Right ventricle myocardium inferior (tissue), 1 donor: ENCODE measurements around the gene PCED1B. TPM values are rescaled to one million over a fixed set of nuclear protein-coding genes. Genes with fewer than 3 reads are reported as not detected.
"Not testable (repeated sequence)": the region's sequence is repeated elsewhere in the genome, so short reads cannot be mapped to it uniquely, and the experiment has no call there.

Experiments
- ATAC-seq: fragments of 200-7000 bp; cut with Tn5 transposase; one replicate; pipeline ENCODE4 v1.9.1; 2020; ENCODE audit warnings: mild to moderate bottlenecking, moderate library complexity
- DNase-seq: peaks from one replicate; pipeline ENCODE4 v3.0.0; 2021; ENCODE audit errors: missing footprints
- intact Hi-C: fragments of 100-400 bp; cut with DNase I; formaldehyde crosslinking; loops from one replicate; pipeline ENCODE4 v1.11.0; 2022
- long read RNA-seq: library from polyadenylated mRNA; unstranded; transcript quantifications from one replicate; pipeline ENCODE4 v2.0.0, GENCODE V29; 2021
- total RNA-seq: library from RNA; stranded (reverse); fragmentation: NEBNext Ultra II Directional; extraction: Animal tissue kit (Norgen Biotek cat#: 25700); gene quantifications from one replicate; pipeline ENCODE4 v1.2.1, GENCODE V29; 2021
- donor health status: DM: no; HTN: yes; CAD: no; lungs with severe emphysema.

PCED1B gene, protein sequence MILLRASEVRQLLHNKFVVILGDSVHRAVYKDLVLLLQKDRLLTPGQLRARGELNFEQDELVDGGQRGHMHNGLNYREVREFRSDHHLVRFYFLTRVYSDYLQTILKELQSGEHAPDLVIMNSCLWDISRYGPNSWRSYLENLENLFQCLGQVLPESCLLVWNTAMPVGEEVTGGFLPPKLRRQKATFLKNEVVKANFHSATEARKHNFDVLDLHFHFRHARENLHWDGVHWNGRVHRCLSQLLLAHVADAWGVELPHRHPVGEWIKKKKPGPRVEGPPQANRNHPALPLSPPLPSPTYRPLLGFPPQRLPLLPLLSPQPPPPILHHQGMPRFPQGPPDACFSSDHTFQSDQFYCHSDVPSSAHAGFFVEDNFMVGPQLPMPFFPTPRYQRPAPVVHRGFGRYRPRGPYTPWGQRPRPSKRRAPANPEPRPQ
- total RNA-seq = 0.89 TPM
- long read RNA-seq = 0 reads

DNA sequence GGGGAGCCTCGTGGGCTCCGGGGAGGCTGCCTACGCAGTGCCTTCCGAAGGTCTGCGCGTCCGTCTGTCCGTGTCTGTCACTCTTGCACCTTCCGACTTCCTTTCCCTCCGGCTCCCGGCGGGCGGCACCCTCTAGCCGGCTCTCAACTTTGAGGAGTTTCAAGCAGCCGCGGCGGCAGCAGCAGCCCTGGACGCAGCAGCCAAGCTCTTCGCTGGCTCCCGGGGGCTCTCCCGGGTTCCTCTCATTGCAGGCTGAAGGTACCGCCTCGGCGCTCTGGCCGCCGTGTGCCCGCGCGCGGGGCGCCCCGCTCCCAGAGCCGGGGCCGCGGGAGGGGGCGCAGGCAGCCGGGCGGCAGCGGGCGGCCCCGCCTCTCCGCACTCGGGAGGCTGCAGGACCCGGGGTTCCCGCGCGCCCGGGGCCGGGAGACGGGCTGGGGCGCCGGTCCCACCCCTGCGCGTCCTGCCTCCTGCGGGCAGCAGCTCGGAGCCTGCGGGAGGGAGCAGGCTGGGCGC, at the start of gene PCED1B, which contains the start of gene AMIGO2:
TSS of gene PCED1B (plus strand) at position 154 of the 513 bp plus-strand sequence. CDS start 155,443 bp downstream, outside the sequence.
TSS of gene AMIGO2 (minus strand) at position 492 of the 513 bp plus-strand sequence. CDS start 957 bp downstream, outside the sequence.
- DNase-seq (peak; percentile 85), ATAC-seq (peak; percentile 82)
- intact Hi-C loops = loop anchor here (10.0 kb wide), 1 partner anchor 315 kb away; no protein-coding TSS in a partner anchor

DNA sequence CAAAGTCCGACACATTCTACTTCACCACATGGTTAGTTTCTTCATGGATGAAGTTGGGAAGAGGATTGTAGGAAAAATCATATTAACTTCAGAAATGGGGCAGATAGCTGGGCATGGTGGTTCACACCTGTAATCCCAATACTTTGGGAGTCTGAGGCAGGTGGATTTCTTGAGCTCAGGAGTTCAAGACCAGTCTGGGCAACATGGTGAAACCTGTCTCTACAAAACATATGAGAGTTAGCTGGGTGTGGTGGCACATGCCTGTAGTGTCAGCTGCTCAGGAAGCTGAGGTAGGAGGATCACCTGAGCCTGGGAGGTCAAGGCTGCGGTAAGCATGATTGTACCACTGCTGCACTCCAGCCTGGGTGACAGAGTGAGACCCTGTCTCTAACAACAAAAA, 49.5 kb upstream of the PCED1B start:
- intact Hi-C loops = loop anchor here (5.0 to 10.0 kb wide), 4 partner anchors 85 to 657 kb away; no protein-coding TSS in a partner anchor
- DNase-seq (no peak), ATAC-seq (no peak)

DNA sequence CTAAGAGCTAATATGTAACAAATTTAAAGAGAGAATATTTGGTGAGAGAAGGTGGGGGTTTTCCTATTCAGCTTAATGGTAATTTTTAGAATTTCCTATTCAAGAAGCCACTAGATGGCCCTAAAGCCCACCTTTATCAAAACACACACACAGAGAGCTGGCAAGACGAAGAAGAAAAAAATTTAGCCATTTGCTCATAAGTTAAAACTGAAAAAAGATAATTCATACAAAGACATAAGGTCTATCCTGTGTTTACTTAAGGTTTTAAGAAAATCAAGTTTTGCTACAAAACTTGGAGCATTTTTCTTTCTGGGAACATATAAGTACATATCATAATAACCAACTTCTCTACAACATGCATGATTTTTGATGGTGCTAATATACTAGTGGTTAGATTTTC, 46.8 kb upstream of the PCED1B start:
- no peak for DNase-seq
- peak; percentile 67 for ATAC-seq
- intact Hi-C loops = loop anchor here (5.0 kb wide), 3 partner anchors 275 to 655 kb away; no protein-coding TSS in a partner anchor

- no peak for DNase-seq
- ATAC-seq = peak; percentile 95
- intact Hi-C loops = loop anchor here (5.0 kb wide), 3 partner anchors 274 to 654 kb away; no protein-coding TSS in a partner anchor
These were observed 46.3 kb upstream of the PCED1B start for GRCh38 chr12:47033081-47033480.

- ATAC-seq = no peak
- DNase-seq = no peak
- intact Hi-C loops = loop anchor here (5.0 kb wide), 3 partner anchors 273 to 653 kb away; no protein-coding TSS in a partner anchor
These were observed 45.4 kb upstream of the PCED1B start for GRCh38 chr12:47033789-47034555.

GRCh38 chr12:47034661-47035060, 44.8 kb upstream of the PCED1B start:
- DNase-seq (no peak), ATAC-seq (no peak)
- intact Hi-C loops = loop anchor here (5.0 kb wide), 3 partner anchors 273 to 653 kb away; no protein-coding TSS in a partner anchor

DNA sequence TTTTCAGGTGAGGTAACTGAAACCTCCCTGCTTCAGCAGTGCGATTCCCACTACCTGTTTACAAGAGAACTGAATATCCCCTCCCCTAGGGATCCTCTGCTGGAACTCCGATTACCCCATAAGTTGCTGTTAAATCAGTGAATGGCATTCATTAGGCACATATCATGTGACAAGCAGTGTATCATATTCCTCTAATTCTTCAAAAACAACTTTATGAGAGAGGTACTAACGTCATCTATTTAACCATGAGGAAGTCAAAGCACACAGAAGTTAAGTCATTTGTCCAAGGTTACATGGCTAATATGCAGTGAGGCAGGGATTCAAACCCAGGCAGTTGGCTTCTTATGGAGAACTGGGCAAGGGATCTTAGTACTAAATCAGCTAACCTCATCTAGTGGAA, 43.9 kb upstream of the PCED1B start:
- intact Hi-C loops = no loop called here
- DNase-seq (no peak), ATAC-seq (no peak)

DNA sequence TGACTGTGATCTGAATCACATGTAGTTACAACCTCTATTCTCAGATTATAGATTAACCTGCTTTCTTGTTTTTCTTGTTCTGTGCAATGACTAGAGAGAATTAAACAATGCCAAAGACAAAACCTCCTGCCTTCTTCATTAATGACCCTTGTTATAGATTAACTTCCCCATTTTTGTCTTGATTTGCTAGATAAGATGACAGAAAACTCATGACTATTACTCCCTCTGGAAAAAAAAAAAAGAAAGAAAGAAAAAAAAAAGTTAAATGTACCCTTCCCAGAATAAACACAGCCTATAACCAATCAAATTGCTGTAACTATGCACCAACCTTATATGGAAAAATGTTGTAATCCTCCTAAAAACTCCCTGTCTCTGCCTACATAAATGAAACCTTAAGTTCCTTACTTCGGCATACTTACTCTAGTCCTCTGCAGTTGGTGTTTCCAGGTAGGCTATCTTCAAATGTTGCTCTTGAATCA, 41.1 kb upstream of the PCED1B start:
- ATAC-seq (no peak), DNase-seq (no peak)
- intact Hi-C loops = no loop called here

DNA sequence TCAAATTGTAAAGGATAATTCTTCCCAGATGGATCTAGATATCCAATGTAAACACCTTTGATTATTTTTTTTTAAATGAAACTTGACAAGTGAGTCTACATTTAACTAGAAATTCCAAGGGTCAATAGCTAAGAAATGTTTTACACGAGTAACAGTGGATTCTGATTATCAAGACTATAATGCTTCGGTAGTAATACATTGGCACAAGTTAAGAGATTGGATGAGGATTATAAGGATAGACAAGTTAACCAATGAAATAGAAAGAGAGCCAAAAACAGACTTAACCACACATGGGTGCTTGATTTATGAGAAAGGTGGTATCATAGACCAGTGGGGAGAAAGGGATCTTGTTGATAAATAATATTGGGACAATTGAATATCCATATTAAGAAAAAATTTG, 40.3 kb upstream of the PCED1B start:
- DNase-seq (no peak), ATAC-seq (no peak)
- intact Hi-C loops = no loop called here

DNA sequence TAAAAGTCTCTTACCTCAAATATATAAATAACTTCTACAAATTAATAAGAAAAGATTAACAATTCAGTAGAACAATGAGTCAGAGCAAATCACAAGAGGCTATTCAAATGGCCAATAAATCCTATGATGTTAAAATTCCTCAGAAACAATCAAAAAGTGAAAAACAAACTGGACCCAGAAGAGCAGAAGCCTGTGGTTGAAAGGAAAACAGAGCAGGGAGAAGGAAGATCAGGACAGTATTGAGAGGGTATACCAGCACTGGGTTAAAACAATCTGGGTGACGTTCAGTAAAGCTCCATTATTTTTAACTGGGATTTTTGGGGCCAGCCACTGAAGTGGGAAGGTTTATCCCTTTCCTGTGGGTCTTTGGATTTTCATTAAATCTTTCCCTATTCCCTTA, 39.7 kb upstream of the PCED1B start:
- intact Hi-C loops = no loop called here
- DNase-seq = no peak
- ATAC-seq = no peak

DNA sequence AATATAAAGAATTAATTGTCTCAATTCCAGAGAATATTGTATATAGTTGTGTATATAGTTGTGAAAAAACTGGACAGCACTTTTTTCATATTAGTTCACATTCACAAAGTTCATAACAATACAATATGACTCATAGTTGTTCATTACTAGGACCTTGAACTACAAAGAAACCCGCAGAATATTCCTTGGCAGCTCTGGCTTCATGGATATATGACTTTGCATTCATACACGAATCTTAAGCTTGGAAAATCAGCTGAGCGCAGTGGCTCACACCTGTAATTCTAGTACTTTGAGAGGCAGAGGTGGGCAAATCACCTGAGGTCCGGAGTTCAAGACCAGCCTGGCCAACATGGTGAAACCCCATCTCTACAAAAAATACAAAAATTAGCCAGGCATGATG, 38.1 kb upstream of the PCED1B start:
- DNase-seq (no peak), ATAC-seq (no peak)
- intact Hi-C loops = no loop called here

GRCh38 chr12:47048541-47048940, 30.9 kb upstream of the PCED1B start:
- no peak for DNase-seq
- ATAC-seq = no peak
- intact Hi-C loops = no loop called here

GRCh38 chr12:47051291-47051690, 28.1 kb upstream of the PCED1B start:
- intact Hi-C loops, DNase-seq, ATAC-seq: not testable (repeated sequence)

DNA sequence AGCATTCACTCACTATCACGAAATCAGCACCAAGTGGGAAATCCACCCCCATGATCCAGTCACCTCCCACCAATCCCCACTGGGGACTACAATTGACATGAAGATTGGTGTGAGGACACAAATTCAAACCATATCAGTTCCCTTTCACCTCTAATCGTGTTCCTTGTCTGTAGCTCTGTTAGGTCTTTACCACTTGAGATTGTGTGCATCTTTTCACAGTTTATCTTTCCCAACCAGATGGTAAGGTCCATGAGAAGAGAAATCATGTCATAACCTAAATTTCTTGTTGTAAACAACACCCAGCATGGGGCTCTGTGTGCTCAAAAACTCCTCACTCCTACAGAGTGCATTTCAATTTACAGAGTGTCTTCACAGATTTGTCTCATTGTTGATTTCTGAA, 27.1 kb upstream of the PCED1B start:
- no peak for ATAC-seq
- intact Hi-C loops = no loop called here

GRCh38 chr12:47053961-47054360, 25.5 kb upstream of the PCED1B start:
- DNase-seq = no peak
- intact Hi-C loops = no loop called here
- no peak for ATAC-seq

More for the DNA sequence above, 27.1 kb upstream of the PCED1B start:
- no peak for DNase-seq

DNA sequence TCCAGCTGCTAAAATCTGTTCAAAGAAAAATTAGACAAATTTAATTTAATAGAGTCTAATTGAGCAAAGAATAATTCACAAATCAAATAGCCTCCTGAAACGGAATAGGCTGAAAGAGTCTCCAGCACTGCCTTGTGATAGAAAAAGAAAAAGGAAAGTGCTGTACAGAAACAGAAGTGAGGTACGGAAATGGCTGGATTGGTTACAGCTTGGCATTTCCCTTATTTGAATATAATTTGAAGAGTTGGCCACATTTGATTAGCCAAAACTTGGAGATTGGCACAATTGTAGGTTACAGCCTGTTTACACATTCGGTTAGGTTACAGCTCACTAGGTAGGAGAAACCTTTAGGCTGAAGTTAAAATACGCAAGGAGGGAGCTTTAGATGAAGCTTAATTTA, 24.8 kb upstream of the PCED1B start:
- intact Hi-C loops = no loop called here
- ATAC-seq = no peak
- no peak for DNase-seq

- intact Hi-C loops, DNase-seq, ATAC-seq: not testable (repeated sequence)
These were observed 23.6 kb upstream of the PCED1B start for GRCh38 chr12:47055856-47056255.

- intact Hi-C loops, ATAC-seq, DNase-seq: not testable (repeated sequence)
These were observed 22.5 kb upstream of the PCED1B start for GRCh38 chr12:47056944-47057343.

DNA sequence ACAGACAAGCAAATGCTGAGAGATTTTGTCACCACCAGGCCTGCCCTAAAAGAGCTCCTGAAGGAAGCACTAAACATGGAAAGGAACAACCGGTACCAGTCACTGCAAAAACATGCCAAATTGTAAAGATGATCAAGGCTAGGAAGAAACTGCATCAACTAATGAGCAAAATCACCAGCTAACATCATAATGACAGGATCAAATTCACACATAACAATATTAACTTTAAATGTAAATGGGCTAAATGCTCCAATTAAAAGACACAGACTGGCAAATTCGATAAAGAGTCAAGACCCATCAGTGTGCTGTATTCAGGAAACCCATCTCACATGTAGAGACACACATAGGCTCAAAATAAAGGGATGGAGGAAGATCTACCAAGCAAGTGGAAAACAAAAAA, 20.8 kb upstream of the PCED1B start:
- ATAC-seq, intact Hi-C loops, DNase-seq: not testable (repeated sequence)
